GM19238 (cell line): ENCODE results near the gene DNAH3.
"Not testable (repeated sequence)": the region's sequence is repeated elsewhere in the genome, so short reads cannot be mapped to it uniquely, and the experiment has no call there.

ENCODE experiments used
- DNase-seq: peaks from one replicate; pipeline ENCODE4 v3.0.0; 2011; ENCODE audit warnings: low spot score; ENCODE audit not compliant: insufficient read length

Gene DNAH3

DNA sequence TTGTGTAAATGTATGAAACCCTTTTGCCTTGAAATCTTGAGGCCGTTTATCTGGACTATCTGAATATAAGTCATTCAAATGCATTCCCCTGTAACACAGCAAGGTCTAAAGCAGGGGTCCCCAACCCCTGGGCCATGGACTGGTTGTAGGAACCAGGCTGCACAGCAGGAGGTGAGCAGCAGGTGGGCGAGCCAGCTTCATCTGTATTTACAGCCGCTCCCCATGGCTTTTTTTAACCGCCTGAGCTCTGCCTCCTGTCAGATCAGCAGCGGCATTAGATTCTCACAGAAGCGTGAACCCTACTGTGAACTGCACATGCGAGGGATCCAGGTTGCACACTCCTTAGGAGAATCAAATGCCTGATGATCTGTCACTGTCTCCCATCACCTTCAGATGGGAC, 24.1 kb downstream of the DNAH3 start:
- DNase-seq = no peak

DNA sequence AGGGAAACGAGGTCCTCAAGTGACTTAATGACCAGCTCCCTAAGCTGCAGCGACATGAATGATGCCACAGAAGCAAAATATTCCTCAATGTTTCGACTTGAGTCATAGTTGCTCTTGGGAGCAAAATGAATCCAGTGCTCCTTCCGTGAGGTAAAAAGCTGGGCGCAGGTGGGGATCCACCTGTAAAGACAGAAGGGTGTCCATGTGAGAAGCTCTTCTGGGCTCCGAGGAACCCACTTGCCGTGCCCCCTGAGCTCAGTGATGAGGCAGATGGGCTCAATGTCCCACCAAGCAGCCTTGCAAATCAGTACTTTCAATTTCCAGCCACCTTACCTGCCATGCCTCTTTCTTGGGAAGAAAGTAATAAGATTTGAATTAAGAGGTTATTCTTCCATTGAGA, 25.5 kb downstream of the DNAH3 start:
- DNase-seq = no peak

DNA sequence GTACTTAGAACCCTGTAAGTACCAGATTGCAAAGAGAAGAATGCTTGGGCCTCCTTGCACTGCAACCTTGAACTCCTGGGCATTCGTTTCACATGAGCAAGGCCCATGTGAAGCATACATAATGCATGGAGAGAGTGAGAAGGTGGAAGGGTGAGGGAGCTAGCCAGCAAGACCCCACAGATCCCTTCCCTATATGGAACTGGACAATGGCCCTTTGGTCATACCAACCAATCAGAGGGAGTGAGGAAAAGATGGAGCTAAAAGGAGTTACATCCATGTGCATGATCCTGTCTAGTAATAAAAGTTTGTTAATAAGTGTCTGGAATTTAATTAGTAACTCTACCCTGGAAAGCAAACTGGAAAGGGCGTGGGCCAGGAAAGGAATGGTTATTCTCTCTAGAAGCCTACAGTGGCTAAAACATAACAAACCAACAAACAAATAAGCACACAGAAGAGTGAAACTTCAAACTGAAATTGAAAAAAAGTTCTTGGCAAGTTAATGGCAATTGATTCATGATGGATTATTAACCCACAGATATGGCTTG, 29.6 kb downstream of the DNAH3 start:
- DNase-seq = no peak

DNA sequence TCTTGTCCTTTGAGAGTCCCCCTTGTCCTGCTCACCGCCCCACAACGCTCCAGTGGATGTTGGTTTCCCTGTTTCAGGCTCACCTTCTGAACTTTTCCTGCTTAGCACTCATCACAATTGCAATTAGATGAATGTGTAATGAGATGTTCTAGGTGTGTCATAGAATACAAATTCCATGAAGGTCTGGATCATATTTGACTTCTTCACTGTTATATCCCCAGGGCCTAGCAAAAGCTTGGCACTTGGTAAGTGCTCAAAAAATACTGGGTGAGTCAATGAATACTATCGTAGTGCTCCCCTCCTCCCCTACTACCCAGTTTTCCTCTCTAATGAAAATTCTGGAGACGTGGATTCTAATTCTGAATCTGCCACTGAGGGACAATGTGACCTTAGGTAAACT, 33.1 kb downstream of the DNAH3 start:
- no peak for DNase-seq

DNA sequence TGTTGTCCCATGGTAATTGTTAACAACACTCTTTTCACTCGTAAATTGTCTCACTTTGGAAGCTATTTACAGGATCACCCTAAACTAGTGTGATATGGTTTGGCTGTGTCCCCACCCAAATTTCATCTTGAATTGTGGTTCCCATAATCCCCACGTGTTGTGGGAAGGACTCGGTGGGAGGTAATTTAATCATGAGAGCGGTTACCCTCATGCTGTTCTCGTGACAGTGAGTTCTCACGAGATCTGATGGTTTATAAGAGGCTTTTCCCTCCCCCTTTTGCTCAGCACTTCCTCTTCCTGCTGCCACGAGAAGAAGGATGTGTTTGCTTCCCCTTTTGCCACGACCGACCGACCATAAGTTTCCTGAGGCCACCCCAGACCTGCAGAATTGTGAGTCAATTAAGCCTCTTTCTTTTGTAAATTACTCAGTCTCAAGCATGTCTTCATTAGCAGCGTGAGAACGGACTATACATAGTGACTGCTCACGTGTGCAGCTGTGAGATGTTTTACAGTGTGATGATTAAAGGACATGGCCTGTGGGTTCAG, 34.4 kb downstream of the DNAH3 start:
- DNase-seq = no peak

DNA sequence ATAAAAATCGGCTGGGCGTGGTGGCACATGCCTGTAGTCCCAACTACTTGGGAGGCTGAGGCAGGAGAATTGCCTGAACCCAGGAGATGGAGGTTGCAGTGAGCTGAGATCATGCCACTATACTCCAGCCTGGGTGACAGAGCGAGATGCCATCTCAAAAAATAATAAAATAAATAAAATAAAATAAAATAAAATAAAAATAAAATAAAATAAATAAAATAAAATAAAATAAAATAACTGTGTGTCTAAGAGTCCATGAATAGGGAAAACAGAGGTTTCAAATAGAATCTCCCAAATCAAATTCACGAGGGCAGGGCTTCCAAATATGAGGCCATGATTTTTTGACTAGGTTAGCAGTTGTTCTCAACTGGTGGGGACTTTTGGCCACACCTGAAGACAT, 35.1 kb downstream of the DNAH3 start:
- DNase-seq = not testable (repeated sequence)

DNA sequence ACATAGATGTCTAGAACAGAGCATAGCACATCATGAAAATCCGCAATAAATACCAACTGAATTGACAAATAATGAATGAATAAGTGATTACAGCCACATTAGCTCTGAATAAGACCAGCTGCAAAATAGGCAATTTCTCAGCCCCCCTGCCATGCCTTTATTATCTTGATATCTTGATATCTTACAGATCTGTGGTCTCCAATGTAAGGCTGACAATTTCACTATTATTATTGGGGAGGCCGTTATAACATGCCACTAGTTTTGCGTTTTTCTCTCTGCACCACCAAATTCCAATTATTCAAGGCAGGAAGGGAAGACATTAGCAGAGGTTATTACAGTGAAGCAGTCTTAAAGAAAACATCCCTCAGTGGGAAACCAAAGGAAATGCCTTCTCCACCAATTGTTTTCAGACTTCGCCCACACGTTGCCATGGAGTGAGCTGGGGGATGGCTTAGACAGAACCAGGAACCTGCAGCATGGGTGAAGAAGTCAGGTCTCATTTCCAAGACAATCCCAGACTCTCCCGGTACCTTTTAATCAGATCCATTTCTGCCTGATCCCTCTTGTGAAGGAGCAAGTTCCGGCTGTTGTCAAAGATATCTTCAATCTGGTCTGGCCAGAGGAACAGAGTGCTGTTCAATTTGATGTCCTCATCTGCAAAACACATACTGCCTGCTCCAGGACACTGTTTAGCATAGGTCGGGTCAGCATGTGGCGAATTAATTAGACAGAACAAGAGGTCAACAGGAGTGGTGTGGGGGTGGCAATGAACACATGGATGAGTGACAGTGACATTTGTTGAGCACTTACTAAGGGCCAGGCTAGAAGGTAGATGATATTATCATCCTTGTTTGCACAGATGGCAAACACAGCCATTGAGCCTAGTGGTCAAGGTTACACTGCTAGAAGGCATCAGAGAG, 46.4 kb downstream of the DNAH3 start:
- DNase-seq = no peak

DNA sequence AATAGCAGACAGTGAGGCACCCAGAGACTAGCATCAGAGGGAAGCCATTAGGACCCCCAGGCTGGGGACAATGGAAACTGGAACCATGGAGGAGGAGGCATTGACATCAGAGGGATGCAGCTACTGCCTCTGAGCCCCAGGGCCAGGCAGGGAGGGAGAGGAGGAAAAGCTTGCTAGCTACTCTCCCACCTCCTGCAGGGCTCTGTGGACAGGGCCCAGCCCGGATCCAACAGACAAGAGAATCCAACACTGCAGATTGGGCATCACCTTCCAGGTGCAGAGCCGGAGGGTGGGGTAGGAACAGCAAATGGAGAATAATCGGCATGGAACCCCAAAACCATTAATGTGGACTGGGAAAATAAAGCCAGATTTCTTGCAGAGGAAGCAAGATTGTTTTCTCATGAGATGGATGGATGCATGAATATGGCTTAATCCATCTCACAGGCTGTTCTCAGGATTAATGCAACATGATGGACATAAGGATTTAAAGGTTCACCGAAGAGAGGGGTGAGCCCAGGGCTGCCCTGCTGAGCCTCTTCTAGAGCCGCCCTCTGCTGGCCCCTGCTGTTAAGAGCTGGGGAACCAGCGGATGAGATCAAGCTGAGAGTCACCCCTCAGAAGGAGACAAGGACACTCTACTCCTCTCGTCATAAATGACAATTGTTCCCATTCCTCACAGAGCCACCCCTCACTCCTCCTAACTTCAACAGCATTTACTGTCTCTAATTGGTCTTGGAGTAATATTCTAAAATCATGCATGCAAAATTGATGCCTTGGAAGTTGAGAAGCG, 48.8 kb downstream of the DNAH3 start:
- DNase-seq = no peak

DNA sequence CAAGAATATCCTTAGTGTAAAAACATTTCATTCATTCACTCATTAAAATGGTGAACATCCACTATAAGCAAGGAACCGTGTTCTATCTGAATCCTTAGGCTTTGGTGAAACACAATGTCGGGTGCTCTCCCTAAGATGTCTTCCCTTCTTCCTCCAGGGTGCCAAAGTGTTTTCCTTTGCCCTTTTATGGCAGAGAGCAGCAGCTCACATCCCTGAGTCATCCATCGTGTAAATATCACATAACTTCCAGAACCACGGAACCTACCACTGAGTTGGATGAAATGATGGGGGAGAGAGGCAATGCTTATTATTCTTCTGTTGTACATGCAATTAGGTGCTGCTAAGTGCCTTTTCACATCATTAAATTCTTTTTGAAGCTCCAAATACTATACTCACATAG, 50.2 kb downstream of the DNAH3 start:
- no peak for DNase-seq

DNA sequence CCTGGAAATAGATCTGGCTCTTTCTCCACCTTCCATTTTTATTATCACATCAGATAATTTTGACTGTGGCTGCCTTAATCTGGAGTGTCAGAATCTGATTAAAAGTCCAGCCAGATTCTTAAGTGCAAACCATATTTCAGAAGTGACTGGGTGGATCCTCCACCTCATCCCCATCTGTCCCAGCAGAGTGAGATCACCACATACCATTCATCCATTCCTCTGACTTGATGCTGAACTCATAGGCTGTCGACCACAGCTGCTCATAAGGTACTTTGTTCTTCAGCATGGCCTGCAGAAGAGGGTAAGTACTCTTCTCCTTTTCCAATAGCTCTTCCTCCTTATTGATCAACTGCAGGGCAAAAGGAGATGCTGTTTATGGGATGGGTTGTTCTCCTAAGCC, 53.5 kb downstream of the DNAH3 start:
- DNase-seq = no peak

DNA sequence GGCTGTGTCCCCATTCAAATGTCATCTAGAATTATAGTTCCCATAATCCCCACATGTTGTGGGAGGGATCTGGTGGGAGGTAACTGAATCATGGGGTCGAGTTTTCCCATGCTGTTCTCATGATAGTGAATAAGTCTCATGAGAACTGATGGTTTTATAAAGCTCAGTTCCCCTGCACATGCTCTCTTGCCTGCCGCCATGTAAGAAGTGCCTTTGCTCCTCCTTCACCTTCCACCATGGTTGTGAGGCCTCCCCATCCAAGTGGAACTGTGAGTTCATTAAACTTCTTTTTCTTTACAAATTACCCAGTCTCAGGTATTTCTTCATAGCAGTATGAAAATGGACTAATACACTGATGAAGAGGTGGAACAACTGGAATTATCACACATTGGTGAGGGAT, 55.9 kb downstream of the DNAH3 start:
- DNase-seq = not testable (repeated sequence)

DNA sequence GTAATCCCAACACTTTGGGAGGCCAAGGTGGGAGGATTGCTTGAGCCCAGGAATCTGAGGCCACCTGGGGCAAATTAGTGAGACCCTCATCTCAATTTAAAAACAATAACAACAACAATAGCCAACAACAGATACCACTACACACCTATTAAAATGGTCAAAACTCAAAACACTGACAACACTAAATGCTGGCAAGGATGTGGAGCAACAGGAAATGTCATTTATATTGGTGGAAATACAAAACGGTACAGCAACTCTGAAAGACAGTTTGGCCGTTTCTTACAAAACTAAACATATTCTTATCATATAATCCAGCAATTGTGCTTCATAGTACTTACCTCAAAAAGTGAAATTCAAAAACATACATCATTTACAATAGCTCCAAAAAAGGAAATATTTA, 57.7 kb downstream of the DNAH3 start:
- DNase-seq = no peak

DNA sequence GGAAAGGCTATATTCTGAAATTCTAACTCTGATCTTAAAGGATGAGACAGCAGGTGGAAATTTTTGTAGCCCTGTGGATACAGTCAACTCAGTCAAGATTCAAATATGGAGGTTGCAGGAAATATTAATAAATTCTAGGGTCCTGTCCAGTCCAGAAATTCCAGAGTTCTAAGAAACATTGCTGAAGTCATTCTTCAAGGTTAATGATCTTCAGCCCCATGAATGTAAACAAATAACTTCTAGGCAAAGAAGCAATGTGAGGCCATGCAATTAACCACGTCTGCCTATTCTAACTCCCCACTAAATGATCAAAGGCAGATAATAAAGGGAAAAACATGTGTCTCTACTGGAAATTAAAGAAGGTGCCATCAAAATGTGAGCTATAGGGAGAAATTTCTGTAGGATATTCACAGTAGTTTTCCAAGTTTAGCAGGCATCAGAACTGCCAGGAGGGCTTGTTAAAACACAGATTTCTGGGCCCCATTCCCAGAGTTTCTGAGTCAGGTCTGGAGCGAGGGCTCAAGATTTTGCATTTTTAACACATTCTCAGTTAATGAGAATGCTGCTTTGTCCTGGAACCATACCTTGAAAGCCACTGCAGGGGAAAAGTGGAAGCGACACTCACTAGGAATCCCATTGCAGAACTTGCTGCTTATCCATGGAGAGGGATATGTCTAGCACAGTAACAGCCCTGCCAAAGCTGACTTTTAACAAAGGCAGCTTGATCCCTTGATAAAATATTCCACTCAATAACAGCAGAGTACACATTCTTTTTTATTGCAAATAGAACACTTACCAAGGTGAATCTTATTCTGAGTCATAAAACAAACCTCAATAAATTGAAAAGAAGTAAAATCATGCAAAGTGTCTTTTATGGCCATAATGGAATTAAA, 61.8 kb downstream of the DNAH3 start:
- DNase-seq = no peak

DNA sequence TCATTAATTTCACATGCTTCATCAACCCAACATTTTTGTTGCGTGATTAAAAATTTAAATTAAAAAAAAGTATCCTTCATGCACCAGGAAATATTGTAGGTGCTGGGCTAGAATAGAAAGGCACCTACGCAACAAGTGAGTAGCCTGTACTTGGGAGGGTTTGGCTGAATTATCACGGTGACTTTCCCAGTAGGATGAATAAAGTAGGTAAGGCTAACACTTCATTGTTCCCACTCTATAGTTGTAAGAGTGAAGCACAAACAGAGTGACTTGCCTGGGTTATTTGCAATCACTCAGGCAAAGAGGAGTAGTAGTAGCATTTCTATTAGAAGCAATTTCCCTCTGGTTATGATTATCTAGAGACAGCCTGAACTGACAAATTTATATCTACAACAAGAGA, 62.5 kb downstream of the DNAH3 start:
- no peak for DNase-seq

DNA sequence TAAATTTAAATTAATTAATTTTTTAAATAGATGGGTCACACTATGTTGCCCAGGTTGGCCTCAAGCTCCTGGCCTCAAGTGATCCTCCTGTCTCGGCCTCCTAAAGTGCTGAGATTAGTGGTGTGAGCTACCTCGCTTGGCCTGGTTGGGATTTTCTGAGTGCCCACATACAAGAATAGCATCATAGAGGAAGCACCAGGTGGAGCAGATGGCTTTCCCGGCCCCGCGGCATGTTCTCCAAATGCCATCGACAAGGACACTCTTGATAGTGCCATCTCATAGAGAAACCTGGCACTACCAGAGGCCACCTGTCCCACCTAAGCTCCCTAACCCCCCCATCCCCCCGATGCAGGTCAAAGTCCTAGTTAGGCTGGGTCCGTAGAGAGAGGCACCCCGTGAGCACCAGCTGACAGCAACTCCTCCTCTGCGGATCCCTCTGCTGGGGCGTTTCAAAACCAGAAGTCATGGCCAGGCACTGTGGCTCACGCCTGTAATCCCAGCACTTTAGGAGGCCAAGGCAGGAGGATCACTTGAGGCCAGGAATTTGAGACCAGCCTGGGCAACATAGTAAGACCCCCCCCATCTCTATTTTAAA, 65.9 kb downstream of the DNAH3 start:
- no peak for DNase-seq

DNA sequence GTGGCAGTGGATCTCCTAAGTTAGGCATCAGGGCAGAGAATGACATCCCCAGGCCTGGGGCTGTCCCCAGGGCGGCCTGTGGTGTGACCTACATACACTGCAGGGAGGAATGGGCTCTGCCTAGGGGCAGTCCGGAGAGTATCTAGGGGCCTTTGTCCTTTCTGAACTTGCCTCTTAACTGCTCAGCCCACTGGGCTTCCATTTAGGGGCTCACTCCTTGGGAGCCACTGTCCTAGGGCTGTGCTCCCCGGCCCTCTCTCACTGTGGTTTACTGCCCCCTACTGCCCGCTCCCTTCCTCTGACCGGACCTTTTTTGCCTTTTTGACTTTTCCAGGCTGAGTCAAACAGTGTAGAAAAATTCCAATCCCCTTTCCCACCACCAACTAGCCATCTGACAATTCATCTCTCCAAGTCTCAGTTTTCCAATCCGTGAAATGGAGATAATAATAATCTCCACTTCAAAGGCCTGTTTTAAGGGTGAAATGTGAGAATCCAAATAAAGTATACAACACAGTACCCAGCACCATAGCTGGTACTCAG, 66.8 kb downstream of the DNAH3 start:
- peak; percentile 7 for DNase-seq

DNA sequence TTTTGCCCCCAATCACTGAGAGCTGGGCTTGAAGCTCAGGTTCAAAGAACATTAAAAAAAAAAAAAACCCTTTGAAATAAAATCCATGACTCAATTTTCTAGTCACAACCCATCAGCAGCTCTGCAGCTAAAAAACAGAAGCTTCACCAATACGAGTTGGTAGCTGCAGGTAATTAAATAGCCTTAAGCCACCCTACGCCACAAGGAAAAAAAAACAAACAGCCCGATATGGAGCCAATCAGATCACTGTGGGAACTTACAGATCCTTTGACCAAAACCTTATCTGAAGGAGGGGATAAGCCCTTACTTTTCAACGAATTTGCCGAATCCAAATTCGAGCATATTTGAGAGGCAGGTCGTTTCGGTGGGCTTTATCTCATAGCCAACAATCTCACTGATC, 69.3 kb downstream of the DNAH3 start:
- DNase-seq = no peak

DNA sequence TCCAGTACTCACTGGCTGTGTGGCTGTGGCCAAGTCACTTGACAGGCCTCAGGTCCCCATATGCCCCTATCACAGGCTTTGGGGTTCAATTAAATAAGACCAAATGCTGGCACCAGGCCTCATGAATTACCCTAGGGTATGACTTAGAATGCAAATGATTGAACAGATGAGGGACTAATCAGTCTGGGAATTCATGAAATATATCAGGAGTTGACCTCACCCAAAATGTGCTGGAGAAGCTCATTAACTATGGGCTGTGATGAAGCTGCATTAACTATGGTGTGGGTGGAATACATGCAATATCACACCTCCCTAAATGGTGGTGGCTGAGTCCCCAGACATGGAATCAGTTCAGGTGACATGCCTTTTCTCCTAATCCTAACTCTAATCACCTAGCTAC, 72.1 kb downstream of the DNAH3 start:
- no peak for DNase-seq

DNA sequence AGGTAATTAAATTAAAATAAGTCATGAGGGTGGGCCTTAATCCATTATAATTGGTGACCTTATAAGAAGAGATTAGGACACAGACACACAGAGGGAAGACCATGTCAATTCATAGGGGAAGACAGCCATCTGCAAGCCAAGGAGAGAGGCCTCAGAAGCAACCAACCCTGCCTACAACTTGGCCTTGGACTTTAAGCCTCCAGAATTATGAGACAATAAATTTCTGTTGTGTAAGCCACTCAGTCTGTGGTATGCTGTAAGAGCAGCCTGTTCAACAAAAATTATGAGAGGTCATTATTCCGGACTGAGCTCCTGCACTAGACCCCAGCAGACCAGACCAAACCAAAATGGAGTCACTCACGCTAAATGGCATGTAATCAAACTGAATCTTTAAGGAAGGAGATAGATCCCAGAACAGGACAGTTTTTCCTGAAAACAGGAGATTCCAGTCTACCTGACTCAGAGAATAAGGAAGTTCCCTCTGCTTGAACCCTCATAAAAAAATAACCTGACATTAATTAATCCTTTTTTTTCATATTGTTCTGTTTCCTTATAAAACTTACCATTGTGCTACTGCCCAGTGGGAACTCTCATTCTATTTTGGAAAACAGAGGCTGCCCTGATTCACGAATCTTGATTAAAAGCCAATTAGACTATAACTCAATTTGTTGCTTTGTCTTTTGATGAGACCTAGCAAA, 74.3 kb downstream of the DNAH3 start:
- no peak for DNase-seq

DNA sequence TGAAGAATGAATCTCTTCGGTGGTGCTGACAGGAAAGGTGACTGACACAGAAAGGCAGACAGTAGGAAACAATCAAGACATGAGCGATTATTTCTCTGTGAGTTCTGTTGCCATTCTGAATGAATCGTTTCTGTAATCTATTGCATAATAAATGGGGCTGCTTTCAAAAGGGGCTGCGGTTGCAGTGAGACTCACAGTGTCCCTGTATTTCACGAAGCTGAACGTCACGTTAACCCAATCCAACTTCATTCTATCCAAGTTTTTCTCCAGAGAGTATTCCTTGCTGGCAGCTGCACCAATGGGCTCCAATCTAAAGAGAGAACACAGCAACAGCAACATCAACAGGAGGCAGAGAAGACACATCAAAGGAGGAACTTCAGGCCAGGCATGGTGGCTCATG, 75.4 kb downstream of the DNAH3 start:
- DNase-seq = no peak
